ENCODE results near the gene C1orf116. TPM values are rescaled to one million over a fixed set of nuclear protein-coding genes. Genes with fewer than 3 reads are reported as not detected.

Gene C1orf116
- polyA plus RNA-seq, 1 donor from 2014 or later: 0.14 TPM

DNA sequence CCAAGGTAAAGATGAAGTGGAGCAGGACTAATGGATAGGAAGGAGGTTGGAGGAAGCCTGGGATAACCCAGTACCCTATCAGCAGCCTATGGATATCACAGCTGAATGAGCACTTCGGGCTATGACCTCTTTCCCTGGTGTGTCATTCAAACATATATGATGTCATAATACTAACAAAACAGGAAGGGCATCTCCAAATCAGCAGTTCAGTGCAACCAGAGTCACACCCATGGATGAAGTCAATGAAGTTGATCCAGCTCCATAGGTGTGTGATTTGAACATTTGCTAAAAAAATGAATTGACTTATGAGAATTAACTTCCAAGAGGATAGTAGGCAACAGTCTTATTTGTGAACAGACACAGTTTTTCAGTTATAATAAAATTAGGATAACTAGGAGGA lies 1.7 kb upstream of the C1orf116 start:
- no peaks in the 10 kb centered on the region for H3K36me3 Mint-ChIP-seq
- peaks cover 11% of the 10 kb centered on the region for H3K27me3 Mint-ChIP-seq
- no peak overlapping the region for H3K4me3 Mint-ChIP-seq
- no peak overlapping the region for H3K27ac Mint-ChIP-seq
- H3K4me1 Mint-ChIP-seq: no peaks in the 10 kb centered on the region
- peaks cover 0 to 2% (median 0%) of the 10 kb centered on the region in 3 donors for H3K9me3 Mint-ChIP-seq

- Mint-ChIP-seq H3K4me1 (no peaks in the 10 kb centered on the region), H3K27ac (no peak overlapping the region), H3K36me3 (no peaks in the 10 kb centered on the region), H3K4me3 (no peak overlapping the region), H3K27me3 (peaks cover 18% of the 10 kb centered on the region), H3K9me3 (peaks cover 0 to 2% (median 0%) of the 10 kb centered on the region in 3 donors)
Observed at GRCh38 chr1:207033302-207033701, 746 bp upstream of the C1orf116 start.

- Mint-ChIP-seq H3K27me3 (peaks cover 26% of the 10 kb centered on the region), H3K36me3 (no peaks in the 10 kb centered on the region), H3K9me3 (peaks cover 0 to 2% (median 0%) of the 10 kb centered on the region in 3 donors), H3K4me1 (no peaks in the 10 kb centered on the region), H3K27ac (no peak overlapping the region), H3K4me3 (no peak overlapping the region)
Observed at GRCh38 chr1:207031632-207032264, 808 bp downstream of the C1orf116 start.

DNA sequence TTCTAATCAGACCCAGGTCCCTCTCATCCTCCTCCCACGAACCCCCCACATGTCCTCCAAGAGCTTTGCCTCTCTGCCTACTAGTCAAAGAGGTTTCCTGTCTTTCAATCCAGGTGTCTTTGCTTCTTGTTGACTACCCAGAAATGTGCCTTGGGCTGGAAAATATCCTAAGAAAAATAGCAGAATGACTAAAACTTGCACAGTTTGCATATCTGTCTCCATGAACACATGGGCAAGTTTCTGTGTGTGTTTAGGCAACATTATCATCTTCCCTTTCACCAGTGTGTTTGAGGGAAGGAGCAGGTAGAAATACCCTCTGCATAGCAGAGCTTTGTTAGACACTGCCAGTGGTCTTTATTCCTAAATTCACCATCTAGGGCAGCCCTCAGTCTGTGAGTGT lies 1.5 kb downstream of the C1orf116 start:
- Mint-ChIP-seq H3K27ac (no peak overlapping the region), H3K27me3 (peaks cover 26% of the 10 kb centered on the region), H3K4me3 (no peak overlapping the region), H3K4me1 (no peaks in the 10 kb centered on the region), H3K9me3 (peaks cover 0 to 2% (median 0%) of the 10 kb centered on the region in 3 donors), H3K36me3 (no peaks in the 10 kb centered on the region)

DNA sequence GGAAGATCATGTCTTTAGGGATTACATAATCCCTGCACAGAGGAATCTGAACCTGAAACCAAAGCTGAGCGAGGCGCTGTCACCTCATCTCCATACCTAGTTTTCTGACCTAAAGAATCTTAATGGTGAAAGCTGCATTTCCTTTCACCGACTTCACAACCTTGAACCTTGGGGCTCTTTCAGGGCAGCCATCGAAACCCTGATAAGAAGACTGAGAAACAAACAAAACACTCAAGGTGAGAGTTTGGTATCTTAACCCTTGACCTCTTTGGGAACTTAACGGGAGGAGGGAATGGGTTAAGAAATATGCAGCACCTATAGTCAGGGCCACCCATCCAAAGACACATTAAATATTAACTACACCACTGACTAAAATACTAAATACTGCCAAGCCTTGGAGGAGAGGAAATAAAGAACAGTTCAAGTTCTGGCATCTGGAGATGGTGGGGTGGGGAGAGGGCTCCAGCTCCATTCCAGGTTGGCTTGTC lies 2.0 kb downstream of the C1orf116 start:
- Mint-ChIP-seq H3K4me1 (no peaks in the 10 kb centered on the region), H3K27ac (no peak overlapping the region), H3K4me3 (no peak overlapping the region), H3K9me3 (peaks cover 0 to 2% (median 0%) of the 10 kb centered on the region in 3 donors), H3K36me3 (no peaks in the 10 kb centered on the region), H3K27me3 (peaks cover 26% of the 10 kb centered on the region)

GRCh38 chr1:207029701-207030521 lies 2.6 kb downstream of the C1orf116 start:
- Mint-ChIP-seq H3K27me3 (peaks cover 27% of the 10 kb centered on the region), H3K4me1 (no peaks in the 10 kb centered on the region), H3K36me3 (no peaks in the 10 kb centered on the region), H3K4me3 (no peak overlapping the region), H3K27ac (no peak overlapping the region), H3K9me3 (peaks cover 0 to 2% (median 0%) of the 10 kb centered on the region in 3 donors)

DNA sequence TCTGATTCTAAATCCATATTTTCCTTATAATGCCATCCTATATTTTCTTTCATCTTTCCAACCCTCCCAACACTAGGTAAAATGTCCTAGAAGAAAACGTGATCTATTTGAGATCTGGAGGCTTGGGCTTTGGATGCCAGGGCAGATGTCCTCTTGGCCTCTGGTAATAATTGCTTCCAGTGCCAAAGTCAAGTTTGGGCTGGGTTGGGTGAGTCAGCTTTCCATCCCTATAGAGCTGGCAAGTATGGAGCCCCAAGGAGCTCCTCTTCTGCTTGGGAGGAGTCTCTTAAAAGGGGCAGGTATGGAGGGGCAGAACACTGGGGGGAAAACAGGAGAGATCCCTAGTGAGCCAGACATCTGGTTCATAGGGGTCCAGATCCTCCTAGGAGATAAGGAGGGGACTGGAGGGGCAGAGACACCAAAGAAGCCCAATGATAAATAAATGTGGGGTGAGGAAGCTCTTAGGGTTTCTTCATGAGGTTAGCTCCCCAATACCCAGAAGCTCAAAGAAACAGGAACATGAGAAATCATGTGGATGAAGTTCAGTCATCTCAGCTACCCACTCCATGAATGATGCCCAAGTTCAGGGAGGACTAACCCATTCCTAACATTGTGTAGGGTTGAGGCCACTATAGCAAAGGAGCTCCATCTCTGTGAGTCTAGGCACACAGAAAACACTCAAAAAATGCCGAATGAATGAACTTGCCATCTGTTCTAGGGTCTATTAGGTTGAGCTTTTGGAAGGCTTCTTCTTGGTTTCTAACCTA lies 3.5 kb downstream of the C1orf116 start:
- H3K27ac Mint-ChIP-seq: no peak overlapping the region

GRCh38 chr1:207027921-207028320 lies 4.6 kb downstream of the C1orf116 start:
- Mint-ChIP-seq H3K36me3 (peaks cover 1% of the 10 kb centered on the region), H3K4me1 (no peaks in the 10 kb centered on the region), H3K9me3 (peaks cover 0 to 2% (median 0%) of the 10 kb centered on the region in 3 donors), H3K27me3 (peaks cover 27% of the 10 kb centered on the region), H3K4me3 (no peak overlapping the region), H3K27ac (no peak overlapping the region)

More for the DNA sequence above, 3.5 kb downstream of the C1orf116 start:
- Mint-ChIP-seq H3K36me3 (peaks cover 1% of the 10 kb centered on the region), H3K9me3 (peaks cover 0 to 2% (median 0%) of the 10 kb centered on the region in 3 donors), H3K4me3 (no peak overlapping the region), H3K4me1 (no peaks in the 10 kb centered on the region), H3K27me3 (peaks cover 27% of the 10 kb centered on the region)

DNA sequence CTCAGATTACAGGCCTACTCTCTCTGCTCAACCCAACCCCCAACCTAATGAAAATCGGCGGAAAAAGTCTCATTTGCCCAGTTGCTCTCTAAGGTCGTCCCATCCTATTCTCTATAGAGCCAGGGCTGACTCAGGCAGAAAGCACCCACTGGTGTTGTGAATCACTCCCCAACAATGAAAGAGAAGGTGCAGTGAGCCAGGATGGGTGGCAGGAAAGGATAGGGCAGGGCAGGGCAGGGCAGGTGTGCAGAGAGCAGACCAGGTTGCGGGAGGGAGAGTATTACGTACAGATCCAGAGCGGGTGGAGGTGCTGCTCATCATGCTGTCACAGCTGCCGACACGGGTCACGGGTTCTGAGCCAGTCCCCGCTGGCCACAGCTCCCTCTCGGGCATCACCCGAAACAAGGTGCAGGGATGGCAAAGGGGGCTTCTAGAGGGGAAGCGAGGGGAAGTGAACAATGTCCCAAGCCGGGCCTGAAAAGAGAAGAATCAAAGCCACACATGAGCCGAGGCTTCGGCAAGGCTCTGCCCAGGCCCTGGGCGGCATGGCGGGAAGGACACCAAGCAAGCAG lies 5.3 kb downstream of the C1orf116 start:
- H3K36me3 Mint-ChIP-seq: peaks cover 1% of the 10 kb centered on the region
- peak overlapping the region in 1 of 3 donors; percentile 31 for H3K27ac Mint-ChIP-seq
- peaks cover 0 to 2% (median 0%) of the 10 kb centered on the region in 3 donors for H3K9me3 Mint-ChIP-seq
- peaks cover 27% of the 10 kb centered on the region for H3K27me3 Mint-ChIP-seq
- no peaks in the 10 kb centered on the region for H3K4me1 Mint-ChIP-seq
- no peak overlapping the region for H3K4me3 Mint-ChIP-seq

GRCh38 chr1:207026104-207026534 lies 6.4 kb downstream of the C1orf116 start:
- H3K9me3 Mint-ChIP-seq: peaks cover 0 to 2% (median 0%) of the 10 kb centered on the region in 3 donors
- peaks cover 1% of the 10 kb centered on the region for H3K36me3 Mint-ChIP-seq
- no peak overlapping the region for H3K4me3 Mint-ChIP-seq
- H3K27me3 Mint-ChIP-seq: peaks cover 23% of the 10 kb centered on the region
- no peak overlapping the region for H3K27ac Mint-ChIP-seq
- no peaks in the 10 kb centered on the region for H3K4me1 Mint-ChIP-seq

GRCh38 chr1:207025146-207025880 lies 7.2 kb downstream of the C1orf116 start:
- H3K36me3 Mint-ChIP-seq: peaks cover 1% of the 10 kb centered on the region
- H3K9me3 Mint-ChIP-seq: peaks cover 0 to 1% (median 0%) of the 10 kb centered on the region in 3 donors
- H3K27ac Mint-ChIP-seq: no peak overlapping the region
- H3K4me1 Mint-ChIP-seq: no peaks in the 10 kb centered on the region
- H3K4me3 Mint-ChIP-seq: no peak overlapping the region
- H3K27me3 Mint-ChIP-seq: peaks cover 20% of the 10 kb centered on the region

DNA sequence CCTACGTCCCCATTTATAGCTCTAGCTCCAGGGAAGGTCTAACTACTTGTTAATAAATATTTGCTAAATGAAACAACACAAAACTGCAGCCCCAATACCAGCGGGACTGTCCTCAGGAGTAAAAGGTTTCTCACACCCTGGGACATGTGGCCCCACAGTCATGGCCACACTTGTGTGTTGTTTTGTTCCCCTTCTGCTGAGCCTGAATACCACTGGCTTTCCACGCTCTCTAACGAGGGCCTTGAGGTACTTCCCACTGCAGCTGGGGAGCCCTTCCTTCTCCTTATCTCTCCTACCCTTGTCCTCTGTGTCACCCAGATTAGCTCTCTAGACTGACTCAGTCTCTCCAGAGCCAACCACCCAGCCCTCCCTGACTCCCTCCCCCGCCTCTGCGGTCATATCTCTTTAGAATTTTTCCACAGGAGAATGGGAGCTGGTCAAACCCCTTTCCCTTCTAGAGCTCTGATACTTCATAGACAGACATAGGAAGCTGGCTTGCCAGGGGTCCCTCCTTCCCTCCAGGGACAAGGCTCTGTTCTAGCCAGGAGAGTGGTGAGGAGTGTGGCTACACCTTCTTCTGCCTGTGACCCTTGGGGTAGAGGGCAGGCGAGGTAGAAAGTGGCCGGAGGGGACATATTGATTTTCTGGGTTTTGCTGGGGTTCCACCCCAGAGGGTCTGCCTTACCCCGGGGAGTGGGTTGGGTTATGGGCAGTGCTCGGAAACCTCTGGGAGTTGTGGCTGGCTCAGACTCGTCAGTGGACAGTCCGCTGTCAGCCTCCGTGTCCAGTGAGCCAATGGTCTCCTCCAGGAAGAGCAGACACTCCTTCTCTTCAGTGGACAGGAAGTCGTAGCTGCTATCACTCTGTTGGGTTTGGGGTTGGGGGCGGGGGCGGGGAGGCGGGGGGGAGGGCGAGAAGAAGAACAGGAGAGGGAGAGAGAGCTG lies 8.1 kb downstream of the C1orf116 start:
- Mint-ChIP-seq H3K9me3 (no peaks in the 10 kb centered on the region), H3K36me3 (peaks cover 1% of the 10 kb centered on the region), H3K4me1 (no peaks in the 10 kb centered on the region), H3K4me3 (no peak overlapping the region), H3K27ac (no peak overlapping the region), H3K27me3 (peaks cover 19% of the 10 kb centered on the region)

DNA sequence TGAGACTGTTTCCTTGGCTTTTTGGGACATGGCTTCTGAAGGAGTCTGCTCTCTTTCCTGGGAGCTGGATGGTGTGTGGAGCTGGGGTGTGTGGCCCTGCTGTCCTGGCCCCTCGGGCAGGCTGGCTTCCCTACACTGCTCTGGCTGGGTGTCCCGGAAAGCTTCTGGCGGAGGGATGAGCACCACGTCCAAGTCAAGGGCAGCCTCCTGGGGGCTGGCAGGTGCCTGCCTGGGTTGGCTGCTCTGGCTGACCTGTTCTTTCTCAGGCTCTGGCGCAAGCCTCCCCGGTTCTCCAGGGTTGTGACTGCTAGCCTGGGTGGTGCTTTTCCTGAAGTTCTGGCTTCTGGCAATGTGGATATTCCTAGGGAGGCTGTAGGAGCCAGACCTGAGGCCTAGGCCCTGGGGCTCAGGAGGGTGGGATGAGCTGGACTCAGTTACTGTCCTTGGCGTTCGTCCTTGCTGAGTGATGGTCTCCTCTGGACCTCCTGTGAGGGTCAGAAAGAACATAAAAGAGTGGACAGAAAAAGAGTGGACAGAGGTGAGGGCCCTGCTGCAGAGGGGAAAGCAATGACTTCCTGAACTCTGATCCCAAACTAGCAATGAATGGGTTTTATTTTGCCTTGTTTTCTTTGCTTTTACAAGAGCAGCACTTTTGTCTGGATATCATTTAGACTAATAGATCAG lies 9.4 kb downstream of the C1orf116 start:
- H3K9me3 Mint-ChIP-seq: no peaks in the 10 kb centered on the region
- peaks cover 1% of the 10 kb centered on the region for H3K36me3 Mint-ChIP-seq
- peaks cover 9% of the 10 kb centered on the region for H3K27me3 Mint-ChIP-seq
- H3K4me1 Mint-ChIP-seq: no peaks in the 10 kb centered on the region
- H3K27ac Mint-ChIP-seq: no peak overlapping the region
- no peak overlapping the region for H3K4me3 Mint-ChIP-seq
